HepG2 (cell line): ENCODE data around the gene CLEC16A.

Experiments used
- EZH2 ChIP-seq: conservative IDR thresholded peaks from 2 replicates; pipeline ENCODE4 v1.6.1; 2012; ENCODE audit warnings: mild to moderate bottlenecking, low read depth, low read length, moderate library complexity
- JUNB ChIP-seq: sonication (generic); formaldehyde crosslinking; IDR thresholded peaks from 2 replicates; pipeline ENCODE4 v1.8.0; 2022; ENCODE audit warnings: missing genetic modification reagents, mild to moderate bottlenecking, borderline replicate concordance
- POLR2A ChIP-seq, 2 experiments: IDR thresholded peaks; 2 replicates each; pipeline ENCODE4 v1.6.1; 2011; ENCODE audit warnings: low read depth in 2 of 2, low read length in 2 of 2, mild to moderate bottlenecking in 1 of 2, moderate library complexity in 1 of 2; ENCODE audit not compliant: insufficient read depth in 1 of 2
- TAF1 ChIP-seq: sonication (generic); formaldehyde crosslinking; IDR thresholded peaks from 2 replicates; pipeline ENCODE4 v1.4.0; 2020; ENCODE audit warnings: missing genetic modification reagents
- ZBTB1 ChIP-seq: sonication (generic); formaldehyde crosslinking; IDR thresholded peaks from 2 replicates; pipeline ENCODE4 v1.4.0; 2020; ENCODE audit warnings: missing genetic modification reagents, borderline replicate concordance
- TF ChIP-seq, protein P1 (sequence below): sonication (generic); formaldehyde crosslinking; IDR thresholded peaks from 2 replicates; pipeline ENCODE4 v1.9.0; 2022; ENCODE audit warnings: low read depth, missing genetic modification reagents
- TF ChIP-seq, protein P2 (sequence below): IDR thresholded peaks from 2 replicates; pipeline ENCODE4 v1.6.1; 2012; ENCODE audit warnings: inconsistent platforms

DNA sequence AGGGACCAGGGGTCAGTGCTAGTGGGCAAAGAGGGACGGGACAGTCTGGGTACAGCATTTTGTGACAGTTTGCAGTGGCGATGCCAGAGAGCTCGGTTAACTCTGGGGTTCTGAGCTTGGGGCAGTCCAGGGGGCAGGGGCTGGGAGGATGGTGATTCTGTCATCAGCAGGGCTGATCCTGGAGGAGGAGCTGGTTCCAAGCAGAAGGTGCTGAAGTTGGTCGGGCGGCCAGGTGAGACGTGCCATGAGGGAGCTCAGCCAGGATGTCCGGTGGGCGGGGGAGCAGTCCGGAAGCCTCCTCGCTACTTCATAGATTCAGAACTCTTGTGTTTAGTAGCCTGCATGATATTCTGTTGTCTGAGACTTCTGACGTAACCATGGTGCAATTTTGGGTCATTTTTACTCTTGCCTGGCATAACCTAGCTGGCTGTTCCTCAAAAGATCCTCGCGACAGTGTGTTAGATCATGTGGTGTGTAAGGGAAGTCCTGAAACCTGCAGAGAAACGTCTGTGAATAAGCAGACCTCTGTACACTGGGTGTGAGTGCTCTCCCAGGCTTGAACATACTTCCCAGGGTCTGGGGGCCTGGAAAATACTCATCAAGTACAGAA is 122.0 kb downstream of the CLEC16A start:
- TF ChIP-seq EZH2 = no peak
- no peak for TF ChIP-seq JUNB (CRISPR knock-in tag)
- TF ChIP-seq ZBTB1 = no peak
- no peak for TF ChIP-seq TAF1 (CRISPR knock-in tag)
- no peak for TF ChIP-seq POLR2A (IDR thresholded peaks at IDR 0.05; ENCODE audit: insufficient read depth in 1 of 2, low read depth in 2 of 2, low read length in 2 of 2)
- TF ChIP-seq, protein P1, sequence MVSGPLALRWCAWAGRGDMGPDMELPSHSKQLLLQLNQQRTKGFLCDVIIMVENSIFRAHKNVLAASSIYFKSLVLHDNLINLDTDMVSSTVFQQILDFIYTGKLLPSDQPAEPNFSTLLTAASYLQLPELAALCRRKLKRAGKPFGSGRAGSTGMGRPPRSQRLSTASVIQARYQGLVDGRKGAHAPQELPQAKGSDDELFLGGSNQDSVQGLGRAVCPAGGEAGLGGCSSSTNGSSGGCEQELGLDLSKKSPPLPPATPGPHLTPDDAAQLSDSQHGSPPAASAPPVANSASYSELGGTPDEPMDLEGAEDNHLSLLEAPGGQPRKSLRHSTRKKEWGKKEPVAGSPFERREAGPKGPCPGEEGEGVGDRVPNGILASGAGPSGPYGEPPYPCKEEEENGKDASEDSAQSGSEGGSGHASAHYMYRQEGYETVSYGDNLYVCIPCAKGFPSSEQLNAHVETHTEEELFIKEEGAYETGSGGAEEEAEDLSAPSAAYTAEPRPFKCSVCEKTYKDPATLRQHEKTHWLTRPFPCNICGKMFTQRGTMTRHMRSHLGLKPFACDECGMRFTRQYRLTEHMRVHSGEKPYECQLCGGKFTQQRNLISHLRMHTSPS (CRISPR knock-in tag) = no peak
- TF ChIP-seq, protein P2, sequence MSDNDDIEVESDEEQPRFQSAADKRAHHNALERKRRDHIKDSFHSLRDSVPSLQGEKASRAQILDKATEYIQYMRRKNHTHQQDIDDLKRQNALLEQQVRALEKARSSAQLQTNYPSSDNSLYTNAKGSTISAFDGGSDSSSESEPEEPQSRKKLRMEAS = no peak
